GM19238 (cell line): Measurements from ENCODE around the gene TRIM46.
"Not testable (repeated sequence)": the region's sequence is repeated elsewhere in the genome, so short reads cannot be mapped to it uniquely, and the experiment has no call there.

Source experiments
- DNase-seq: peaks from one replicate; pipeline ENCODE4 v3.0.0; 2011; ENCODE audit warnings: low spot score; ENCODE audit not compliant: insufficient read length

The TRIM46 gene

GRCh38 chr1:155227261-155228095 lies 53.8 kb downstream of the TRIM46 start:
- peak; percentile 100 for DNase-seq

- DNase-seq, result no peak
Measured at GRCh38 chr1:155228096-155228427, 54.4 kb downstream of the TRIM46 start.

- DNase-seq, result not testable (repeated sequence)
Measured at GRCh38 chr1:155231302-155231701, 57.7 kb downstream of the TRIM46 start.

GRCh38 chr1:155232001-155232978 lies 58.6 kb downstream of the TRIM46 start:
- not testable (repeated sequence) for DNase-seq

GRCh38 chr1:155233502-155233901 lies 59.9 kb downstream of the TRIM46 start:
- DNase-seq, result not testable (repeated sequence)
